Fibroblast of upper back skin (primary cell): Measurements from ENCODE around the gene PIWIL4.

Experiments
- DNase-seq: peaks from one replicate; pipeline ENCODE4 v3.0.0-alpha.2; 2013

The PIWIL4 gene

GRCh38 chr11:94666792-94667721 lies 99.9 kb downstream of the PIWIL4 start:
- DNase-seq = no peak

- DNase-seq = no peak
Observed at GRCh38 chr11:94668212-94668793, 101.1 kb downstream of the PIWIL4 start.

DNA sequence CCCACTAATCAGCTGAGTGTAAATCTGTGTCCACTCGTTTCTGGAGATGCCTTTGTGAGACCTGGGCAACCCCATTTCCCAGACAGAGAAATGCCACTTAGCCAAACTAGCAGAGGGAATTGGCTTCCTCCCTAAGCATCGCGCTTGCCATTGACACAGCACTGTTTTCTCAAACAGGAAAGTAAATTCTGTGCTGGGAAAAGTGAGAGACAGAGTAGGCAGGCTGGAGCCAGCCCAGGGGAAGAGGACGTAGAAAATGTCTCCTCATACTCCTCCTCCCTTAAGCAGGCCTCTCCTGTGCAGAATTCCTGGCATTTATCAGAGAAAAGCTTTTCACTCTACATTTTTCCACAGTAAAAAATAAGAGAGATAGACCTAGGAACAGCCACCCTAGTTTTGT lies 101.9 kb downstream of the PIWIL4 start:
- DNase-seq = no peak
